Skeletal muscle cell (primary cell): Measurements from ENCODE around the gene IL2.

Experiments used
- DNase-seq: peaks from one replicate; pipeline ENCODE4 v3.0.0-alpha.2; 2010; ENCODE audit warnings: low read depth
- H3K4me3 ChIP-seq: 2 replicates; pipeline ENCODE4 v1.5.1; 2011; ENCODE audit warnings: low read depth, mild to moderate bottlenecking, control low read depth, low read length, moderate library complexity

IL2 gene

DNA sequence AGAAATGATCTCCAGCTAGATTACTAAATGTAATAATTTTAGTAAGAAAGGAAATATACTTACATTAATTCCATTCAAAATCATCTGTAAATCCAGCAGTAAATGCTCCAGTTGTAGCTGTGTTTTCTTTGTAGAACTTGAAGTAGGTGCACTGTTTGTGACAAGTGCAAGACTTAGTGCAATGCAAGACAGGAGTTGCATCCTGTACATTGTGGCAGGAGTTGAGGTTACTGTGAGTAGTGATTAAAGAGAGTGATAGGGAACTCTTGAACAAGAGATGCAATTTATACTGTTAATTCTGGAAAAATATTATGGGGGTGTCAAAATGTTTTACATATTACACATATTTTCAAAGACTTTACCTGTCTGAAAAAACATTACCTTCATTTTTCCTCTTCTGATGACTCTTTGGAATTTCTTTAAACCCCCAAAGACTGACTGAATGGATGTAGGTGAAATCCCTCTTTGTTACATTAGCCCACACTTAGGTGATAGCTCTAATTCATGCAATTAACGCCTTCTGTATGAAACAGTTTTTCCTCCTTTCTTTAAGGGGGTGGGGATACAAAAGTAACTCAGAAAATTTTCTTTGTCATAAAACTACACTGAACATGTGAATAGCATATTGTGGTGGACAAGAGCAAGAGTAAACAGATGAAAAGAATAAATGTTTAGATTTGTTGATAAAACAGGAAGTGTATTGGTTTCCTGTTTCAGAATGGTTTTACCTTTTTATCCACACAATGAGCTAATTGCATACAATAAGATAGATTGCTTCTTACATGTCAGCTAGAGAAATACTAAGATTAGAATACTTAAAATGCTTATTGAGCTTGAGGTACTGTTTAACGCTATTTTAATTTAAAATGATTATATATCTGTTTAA is at the start of gene IL2:
Gene IL2 (minus strand): TSS at position 495 of the 886 bp plus-strand sequence. CDS start 285 bp downstream, at position 210.
- H3K4me3 ChIP-seq = no peak within 1 kb of the TSS
- no peak for DNase-seq

DNA sequence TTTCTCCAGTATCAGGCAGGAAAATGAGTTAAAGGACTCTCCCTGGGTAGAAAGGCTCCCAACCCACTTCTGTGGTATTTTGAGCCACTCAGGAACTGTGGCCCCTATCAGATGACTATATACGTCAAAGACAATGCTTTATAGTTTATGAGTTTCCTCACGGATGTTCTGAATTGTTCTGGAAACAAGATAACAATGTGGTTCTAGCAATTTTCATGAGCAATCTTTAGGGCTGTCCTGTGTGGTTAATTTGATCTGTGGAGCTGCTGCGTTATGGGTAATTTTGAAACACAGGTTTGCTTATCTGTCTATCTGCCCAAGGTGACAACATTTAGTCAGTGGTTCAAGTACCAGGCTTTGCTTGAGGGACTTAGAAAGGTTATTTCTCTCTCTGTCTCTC is 46.7 kb upstream of the IL2 start:
- no peak for DNase-seq
- no peak overlapping the region for H3K4me3 ChIP-seq

DNA sequence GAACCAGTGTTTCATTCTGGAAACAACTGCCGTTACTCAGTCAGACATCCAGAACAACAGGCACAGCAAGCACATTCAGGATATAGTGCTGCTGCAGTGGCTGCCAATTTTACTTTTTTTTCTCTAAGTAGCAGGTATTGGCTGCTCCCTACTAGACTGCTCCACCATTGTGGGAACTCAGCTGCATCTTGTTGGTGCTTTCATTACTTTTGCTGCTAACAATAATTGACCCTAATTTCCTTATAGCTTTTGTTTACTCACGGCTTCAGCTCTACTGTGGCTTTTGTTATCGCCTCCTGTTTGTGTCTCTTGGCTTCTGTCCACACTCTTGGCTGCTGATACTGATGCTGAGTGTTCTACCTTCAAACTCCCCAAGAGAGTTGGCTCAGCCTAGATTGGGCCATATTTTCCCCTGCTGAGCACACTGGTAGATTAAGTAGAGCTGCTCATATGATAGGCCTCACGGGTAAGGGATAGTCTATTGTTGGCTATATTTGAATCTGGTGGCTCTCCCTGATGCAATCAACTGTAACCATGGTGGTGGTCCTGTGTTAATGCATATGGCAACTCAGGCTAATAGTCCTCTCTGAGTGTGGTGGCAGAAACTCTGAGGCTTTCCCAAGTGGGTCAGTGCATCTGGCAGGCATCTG is 44.5 kb upstream of the IL2 start:
- H3K4me3 ChIP-seq = no peak overlapping the region
- DNase-seq = peak; percentile 43

DNA sequence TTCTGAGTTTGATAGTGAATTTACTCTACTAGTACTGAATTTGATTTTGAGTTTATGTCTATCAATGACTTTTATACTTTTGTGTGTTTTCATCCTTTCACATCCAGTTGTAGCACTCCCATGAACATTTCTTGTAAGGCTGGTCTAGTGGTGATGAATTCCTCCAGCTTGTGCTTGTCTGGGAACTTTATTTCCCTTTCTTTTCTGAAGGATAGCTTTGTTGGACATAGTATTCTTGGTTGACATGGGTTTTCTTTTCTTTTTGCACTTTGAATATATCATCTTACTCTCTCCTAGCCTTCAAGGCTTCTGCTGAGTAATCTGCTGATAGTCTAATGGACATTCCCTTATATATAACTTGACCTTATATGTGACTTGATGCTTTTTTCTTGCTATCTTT is 32.5 kb upstream of the IL2 start:
- H3K4me3 ChIP-seq = no peak overlapping the region
- DNase-seq = no peak

DNA sequence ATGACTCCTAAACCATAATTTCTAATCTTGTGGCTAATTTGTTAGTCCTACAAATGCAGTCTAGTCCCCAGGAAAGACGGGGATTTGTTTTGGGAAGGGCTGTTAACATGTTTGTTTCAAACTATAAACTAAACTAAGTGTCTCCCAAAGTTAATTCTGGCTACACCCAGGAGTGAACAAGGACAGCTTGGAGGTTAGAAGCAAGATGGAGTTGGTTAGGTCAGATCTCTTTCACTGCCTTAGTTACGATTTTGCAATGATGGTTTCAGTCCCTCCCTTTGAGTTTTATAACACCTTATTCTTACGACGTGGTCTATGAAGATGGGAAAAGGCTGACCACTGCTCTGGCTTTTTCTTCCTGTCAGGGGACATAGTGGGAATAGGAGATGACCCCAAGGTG is 27.0 kb upstream of the IL2 start:
- no peak overlapping the region for H3K4me3 ChIP-seq

DNA sequence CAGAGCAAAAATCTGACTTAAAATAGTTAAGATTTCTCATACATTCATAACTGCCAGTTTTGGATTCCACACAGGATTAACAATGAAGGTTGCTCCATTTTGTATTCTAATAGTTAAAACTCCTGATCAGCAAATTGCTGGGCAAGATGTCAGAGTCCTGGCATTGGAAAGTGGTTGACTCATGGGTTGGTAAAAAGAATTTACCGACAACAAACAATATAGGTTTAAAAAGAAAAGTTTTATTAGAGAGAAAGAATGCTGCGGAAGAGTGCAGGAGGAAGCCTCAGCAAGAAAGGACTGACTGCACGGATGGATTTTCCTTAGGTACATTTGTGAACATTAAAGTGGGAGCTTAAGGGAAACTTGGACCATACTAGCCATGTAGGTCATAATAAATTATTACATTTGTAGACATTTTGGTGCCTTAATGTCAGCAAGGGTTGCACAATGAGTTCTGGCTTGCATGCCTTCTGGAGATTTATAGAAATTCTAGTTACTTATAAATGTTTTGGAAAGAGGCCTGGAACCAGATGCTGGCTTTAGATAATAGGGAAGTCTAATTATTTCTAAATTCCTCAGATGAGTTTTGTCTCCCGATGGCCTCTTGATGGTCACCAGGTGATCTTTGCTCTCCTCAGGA is 25.4 kb upstream of the IL2 start:
- no peak overlapping the region for H3K4me3 ChIP-seq
- DNase-seq = no peak

More for the DNA sequence above, 27.0 kb upstream of the IL2 start:
- no peak for DNase-seq

DNA sequence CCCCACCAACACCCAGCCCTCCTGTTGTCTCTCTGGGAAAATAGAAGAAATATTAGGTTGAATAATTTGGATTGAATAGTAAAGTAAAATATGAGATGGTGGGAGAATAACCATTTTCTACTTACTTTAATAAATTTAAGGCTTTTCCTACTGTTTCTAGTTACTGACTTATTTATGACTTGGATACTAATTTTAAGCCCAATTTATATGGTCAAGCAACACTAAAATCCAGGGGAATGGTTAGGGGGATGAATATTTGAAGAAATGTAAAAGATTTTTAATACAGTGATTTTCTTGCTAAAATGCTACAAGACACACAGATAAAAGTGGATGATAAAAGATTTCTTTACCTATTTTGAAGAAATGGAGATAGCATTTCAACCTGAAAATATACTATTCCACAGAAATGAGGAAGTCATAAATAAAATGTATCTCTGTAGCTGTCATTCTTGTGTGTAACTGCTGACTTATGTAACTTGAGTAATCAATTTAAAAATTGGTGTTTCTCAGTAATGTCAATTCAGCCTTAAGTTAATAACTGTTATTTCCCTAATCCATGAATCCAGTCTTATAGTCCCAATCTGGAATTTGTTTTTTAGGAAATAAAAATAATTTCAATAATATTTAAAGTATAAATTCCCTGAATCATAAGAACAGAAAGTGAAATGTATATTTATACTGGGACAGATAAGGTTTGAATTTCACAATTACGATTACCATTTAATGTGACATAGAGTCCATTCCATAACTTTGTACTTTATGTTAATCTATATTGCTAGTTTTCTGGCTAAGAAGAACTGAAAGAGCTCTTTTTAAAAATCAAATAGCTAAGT is 24.3 kb upstream of the IL2 start:
- DNase-seq = no peak
- H3K4me3 ChIP-seq = no peak overlapping the region

DNA sequence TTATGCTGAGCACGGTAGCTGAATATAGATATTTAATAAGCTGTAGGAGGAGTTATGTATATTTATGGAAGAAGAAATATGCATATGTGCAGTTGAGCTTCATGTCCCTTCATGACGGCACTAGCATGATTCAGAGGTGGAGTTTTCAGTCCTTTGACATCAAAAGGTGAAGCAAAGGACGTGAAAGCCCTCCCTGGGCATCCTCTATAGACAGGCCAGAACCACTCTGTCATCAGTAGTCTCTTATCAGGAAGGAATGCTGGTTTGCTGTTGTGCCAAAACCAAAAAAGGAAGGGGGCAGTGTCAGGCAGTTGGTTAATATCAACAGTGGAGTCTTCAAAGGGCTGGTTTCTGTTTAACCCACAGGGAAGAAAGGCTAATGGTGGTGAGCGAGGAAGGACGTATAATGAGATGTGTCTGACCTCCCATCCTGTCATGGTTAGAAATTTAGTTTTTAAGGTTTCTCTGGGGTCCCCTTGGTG is 23.5 kb upstream of the IL2 start:
- no peak overlapping the region for H3K4me3 ChIP-seq
- no peak for DNase-seq

DNA sequence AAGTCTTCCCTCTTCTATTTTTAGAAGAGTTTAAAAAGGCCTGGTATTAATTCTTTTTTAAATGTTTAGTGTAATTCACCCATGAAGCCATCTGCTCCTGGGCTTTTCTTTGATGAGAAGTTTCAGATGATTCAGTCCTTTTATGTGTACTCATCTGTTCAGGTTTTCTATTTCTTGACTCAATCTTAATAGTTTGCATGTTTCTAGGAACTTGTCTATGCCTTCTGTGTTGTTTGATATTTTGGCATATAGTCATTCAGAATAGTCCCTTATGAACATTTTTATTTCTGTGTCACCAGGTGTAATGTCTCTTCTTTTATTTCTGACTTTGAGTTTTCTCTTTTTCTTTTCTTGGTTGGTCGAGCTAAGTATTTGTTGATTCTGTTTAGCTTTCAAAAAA is 20.2 kb upstream of the IL2 start:
- DNase-seq = no peak
- H3K4me3 ChIP-seq = no peak overlapping the region

DNA sequence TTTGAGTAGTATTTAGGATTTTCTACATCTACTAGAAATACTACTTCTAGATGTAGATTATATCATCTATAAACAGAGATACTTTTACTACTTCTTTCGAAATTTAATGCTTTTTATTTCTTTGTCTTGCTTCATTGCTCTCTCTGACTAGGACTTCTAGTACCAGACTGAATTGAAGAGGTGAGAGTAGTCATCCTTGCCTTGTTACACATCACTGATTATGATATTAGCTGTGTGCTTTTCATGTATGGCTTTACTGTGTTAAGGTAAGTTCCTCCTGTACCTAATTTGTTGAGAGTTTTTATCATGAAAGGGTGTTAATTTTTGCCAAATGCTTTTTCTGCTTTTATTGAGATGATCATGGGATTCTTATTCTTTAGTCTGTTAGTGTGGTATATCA is 19.6 kb upstream of the IL2 start:
- H3K4me3 ChIP-seq = no peak overlapping the region
- no peak for DNase-seq

DNA sequence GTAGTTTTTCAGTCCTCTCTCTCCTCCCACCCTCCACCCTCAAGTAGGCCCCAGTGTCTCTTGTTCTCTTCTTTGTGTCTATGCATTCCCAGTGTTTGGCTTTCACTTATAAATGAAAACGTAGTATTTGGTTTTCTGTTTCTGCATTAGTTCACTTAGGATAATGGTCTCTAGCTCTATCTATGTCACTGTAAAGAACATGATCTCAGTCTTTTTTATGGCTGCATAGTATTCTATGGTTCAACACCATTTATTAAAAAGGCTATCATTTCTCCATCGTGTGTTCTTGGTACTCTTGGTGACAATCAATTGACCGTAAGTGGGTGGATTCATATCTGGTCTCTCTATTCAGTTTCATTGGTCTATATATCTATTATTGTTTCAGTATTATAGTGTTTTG is 18.7 kb upstream of the IL2 start:
- H3K4me3 ChIP-seq = no peak overlapping the region
- no peak for DNase-seq

DNA sequence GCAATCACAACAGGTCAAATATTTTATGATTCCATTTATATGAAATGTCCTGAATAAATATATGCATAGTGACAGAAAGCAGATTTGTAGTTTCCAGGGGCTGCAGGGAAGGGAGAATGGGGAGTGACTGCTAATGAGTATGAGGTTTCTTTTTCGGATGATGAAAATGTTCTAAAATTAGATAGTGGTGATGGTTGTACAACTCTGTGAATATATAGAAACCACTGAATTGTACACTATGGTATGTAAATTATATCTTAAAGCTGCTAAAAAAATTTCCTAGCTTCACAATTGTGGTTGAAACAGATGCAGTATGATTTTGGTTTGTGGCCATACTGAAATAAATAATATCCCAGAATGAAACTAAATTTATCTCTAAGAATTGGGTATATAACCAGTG is 12.9 kb upstream of the IL2 start:
- no peak for DNase-seq
- no peak overlapping the region for H3K4me3 ChIP-seq

DNA sequence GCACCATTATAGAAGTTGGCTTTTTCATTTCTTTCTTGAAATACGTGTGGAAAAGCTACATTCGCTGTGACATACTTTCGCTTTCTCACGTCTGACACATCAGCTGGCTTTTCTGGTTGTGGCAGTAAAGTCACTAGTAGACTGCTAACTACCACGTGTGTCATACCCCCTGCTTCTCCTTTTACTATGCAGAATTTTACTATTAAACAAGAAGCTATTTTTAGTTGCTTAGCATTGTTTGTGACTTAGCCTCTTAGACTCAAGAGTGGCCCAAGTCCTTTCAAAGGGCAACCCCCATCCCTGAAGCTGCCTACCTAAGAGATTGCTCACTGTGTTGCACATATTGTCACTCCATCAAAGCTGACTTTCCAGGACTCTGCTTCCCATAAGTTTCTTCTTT is 2.1 kb upstream of the IL2 start:
- no peak overlapping the region for H3K4me3 ChIP-seq
- no peak for DNase-seq

DNA sequence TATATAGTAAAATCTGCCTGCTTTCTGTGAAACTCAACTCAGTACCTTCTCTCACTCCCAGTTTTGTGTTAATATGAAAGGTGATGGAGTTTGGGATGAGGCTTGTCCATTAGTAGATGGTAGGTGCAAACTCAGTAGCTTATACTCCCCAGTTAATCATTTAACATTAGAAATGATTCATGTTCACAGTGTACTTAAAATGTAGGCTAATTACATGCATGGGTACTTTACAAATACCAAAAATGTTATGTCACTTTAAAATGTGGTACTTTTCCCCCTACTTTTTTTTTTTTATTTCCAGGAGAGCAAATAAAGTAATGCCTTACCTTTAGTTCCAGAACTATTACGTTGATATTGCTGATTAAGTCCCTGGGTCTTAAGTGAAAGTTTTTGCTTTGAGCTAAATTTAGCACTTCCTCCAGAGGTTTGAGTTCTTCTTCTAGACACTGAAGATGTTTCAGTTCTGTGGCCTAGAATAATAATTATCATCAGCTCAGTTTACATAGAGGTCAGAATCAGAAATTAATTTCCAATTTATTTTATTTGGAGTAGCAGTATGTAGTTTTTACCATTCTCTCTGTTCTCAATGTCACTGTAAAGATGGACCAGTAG is 3.0 kb downstream of the IL2 start:
- no peak overlapping the region for H3K4me3 ChIP-seq
- DNase-seq = no peak

DNA sequence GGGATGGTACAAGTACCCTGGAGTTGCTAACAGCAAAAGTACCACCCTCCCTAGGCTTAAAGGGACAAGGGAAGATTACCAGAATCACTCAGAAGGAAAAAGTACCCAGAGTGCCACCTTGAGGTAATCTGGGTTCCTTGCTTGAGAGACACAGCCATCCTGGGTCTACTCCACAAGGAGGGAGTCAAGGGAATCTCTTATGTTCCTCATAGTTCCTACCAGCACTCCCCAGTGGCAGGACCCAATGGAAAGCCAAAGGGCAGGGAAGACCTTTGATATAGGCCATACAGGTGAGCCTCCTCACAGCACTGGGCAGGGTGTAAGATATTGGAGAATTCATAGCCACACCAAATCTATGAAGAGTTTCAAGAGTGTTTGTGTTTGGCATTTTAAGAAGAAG is 5.7 kb downstream of the IL2 start:
- no peak for DNase-seq

DNA sequence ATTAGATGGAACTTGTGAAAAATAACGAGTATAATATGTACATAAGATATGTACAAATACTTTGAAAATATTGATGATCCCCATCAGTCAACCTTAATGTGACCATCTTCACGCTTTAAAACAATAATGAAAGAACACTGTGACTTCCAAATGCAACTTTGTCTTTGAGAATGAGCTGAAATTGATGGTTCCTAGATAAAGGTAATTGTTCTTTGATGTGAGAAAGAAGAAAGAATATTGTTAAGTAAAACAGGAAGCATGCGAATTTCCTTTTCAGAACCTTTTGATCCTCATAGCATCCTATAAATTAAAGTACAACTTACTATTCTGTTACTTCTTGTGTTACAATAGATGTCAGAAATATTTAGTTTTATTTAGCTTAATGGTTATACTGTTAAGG is 22.2 kb downstream of the IL2 start:
- H3K4me3 ChIP-seq = no peak overlapping the region
- no peak for DNase-seq

More for the DNA sequence above, 5.7 kb downstream of the IL2 start:
- H3K4me3 ChIP-seq = no peak overlapping the region

DNA sequence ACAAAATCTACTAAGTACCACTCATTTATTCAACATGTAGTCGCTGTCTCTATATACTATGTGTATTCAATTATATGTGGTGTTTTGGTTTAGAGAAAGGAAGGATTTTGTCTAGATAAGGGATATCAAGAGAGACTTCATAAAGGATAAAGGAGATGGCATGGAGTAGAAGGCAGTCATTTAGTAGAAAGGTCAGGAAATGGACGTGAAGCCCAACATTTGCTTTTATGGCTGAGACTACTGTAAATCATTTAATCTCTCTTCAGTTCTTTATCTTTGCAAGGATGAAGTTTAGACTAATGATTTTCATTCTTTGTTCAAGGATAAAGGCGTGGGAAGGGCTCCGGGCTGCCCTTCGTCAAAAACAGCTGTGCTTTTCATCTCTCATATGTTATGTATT is 25.2 kb downstream of the IL2 start:
- no peak overlapping the region for H3K4me3 ChIP-seq
- DNase-seq = no peak

DNA sequence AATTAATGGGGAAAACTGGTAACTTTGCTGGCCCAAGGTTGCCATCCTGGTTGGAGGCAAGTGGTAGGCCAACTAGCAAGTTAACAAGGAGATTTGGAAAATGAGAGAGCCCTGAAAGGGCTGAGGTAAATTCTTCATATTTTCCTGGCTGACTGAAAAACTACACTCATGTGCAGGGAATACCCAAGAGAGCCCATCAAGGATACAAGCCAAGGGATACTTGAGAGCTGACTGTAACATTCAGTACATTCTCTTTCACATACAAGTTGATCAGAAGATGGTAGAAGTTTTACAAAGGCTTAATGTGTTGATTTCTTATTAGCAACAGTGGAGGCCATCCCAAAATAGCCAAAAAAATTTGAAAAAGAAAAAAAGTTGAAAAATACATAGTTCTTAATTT is 33.3 kb downstream of the IL2 start:
- DNase-seq = peak; percentile 30
- no peak overlapping the region for H3K4me3 ChIP-seq

DNA sequence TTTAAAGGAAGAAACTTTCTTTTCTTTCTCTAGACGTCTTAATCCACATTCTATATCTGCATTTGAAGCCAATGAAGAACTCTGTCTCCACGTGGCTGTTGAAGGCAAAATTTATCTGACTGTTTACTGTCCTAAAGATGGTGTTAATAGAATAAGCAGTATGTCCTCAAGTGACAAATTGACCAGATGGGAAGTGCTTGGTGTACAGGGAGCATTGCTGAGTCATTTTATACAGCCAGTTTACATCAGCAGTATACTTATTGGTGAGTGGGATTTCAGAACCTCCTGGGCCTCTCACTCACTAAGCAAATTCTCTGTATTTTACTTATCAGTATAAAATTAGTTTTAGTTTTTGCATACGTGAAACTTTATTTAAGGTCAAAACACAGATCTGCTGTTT is 44.0 kb downstream of the IL2 start:
- no peak for DNase-seq
- no peak overlapping the region for H3K4me3 ChIP-seq
